OCI-LY3 (cell line): ENCODE results near the gene ASTN2.

Experiments used
- EZH2phosphoT487 ChIP-seq: fragments of 200-600 bp; shearing (Covaris generic); IDR thresholded peaks from 2 replicates; pipeline ENCODE4 v1.6.1; 2018; ENCODE audit warnings: antibody characterized with exemption, mixed run types, low read depth
- TF ChIP-seq, protein P1 (sequence below): fragments of 200-600, 300-600 bp; sonication (generic); IDR thresholded peaks from 2 replicates; pipeline ENCODE4 v1.5.1; 2014; ENCODE audit warnings: antibody characterized with exemption, low read length, low read depth

DNA sequence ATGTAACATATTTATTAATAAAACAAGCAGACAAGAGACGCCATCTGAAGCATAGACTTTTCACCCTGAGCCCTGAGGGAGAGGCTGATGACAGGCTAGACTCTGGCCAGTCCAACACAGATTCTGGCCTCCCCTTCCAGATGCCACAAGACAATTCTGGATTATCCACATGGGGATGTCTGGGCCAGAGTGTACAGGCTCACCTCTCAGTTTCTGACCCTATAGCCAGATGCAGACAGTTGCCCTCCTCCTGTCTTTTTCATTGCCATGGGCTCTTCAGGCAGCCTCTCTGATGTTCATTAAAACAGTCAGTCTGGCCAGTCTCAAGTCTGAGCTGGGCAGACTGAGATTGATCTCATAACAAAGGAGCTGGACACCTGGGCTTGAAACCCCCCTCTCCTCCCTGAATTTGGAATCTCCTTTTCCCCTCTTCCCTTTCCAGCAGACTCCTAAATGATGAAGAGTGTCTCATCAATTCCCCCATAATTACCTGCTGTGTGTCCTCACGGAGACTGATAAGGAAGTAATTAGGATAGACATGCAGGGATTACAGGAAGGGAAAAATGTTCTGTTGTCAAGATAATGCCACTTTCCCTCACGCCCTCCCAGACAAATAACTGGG lies 89.6 kb downstream of the ASTN2 start:
- TF ChIP-seq, protein P1, sequence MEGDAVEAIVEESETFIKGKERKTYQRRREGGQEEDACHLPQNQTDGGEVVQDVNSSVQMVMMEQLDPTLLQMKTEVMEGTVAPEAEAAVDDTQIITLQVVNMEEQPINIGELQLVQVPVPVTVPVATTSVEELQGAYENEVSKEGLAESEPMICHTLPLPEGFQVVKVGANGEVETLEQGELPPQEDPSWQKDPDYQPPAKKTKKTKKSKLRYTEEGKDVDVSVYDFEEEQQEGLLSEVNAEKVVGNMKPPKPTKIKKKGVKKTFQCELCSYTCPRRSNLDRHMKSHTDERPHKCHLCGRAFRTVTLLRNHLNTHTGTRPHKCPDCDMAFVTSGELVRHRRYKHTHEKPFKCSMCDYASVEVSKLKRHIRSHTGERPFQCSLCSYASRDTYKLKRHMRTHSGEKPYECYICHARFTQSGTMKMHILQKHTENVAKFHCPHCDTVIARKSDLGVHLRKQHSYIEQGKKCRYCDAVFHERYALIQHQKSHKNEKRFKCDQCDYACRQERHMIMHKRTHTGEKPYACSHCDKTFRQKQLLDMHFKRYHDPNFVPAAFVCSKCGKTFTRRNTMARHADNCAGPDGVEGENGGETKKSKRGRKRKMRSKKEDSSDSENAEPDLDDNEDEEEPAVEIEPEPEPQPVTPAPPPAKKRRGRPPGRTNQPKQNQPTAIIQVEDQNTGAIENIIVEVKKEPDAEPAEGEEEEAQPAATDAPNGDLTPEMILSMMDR = no peak
- no peak for TF ChIP-seq EZH2phosphoT487
